Activated CD8-positive, alpha-beta memory T cell treated with anti-CD3 and anti-CD28 coated beads for 24 hours (primary cell): ENCODE data around the gene SHISA7.

Experiments used
- DNase-seq: peaks from one replicate; pipeline ENCODE4 v3.0.0-alpha.2; 2020

SHISA7 gene

GRCh38 chr19:55482156-55482961 is 39.3 kb upstream of the SHISA7 start:
- DNase-seq = no peak

GRCh38 chr19:55481794-55482155 is 38.7 kb upstream of the SHISA7 start:
- DNase-seq = no peak

GRCh38 chr19:55481148-55481793 is 38.2 kb upstream of the SHISA7 start:
- DNase-seq = no peak

GRCh38 chr19:55479451-55480230 is 36.5 kb upstream of the SHISA7 start:
- no peak for DNase-seq

- DNase-seq = no peak
These were observed 35.9 kb upstream of the SHISA7 start for GRCh38 chr19:55479045-55479444.

- DNase-seq = no peak
These were observed 35.3 kb upstream of the SHISA7 start for GRCh38 chr19:55478364-55478763.

GRCh38 chr19:55477905-55478304 is 34.8 kb upstream of the SHISA7 start:
- DNase-seq = no peak

- DNase-seq = peak; percentile 99
These were observed 33.1 kb upstream of the SHISA7 start, which contains the start of gene ZNF628 for GRCh38 chr19:55476100-55476775. Gene ZNF628 (plus strand): TSS chr19:55476617. CDS start chr19:55479911, 3,294 bp downstream.

GRCh38 chr19:55474269-55475265 is 31.5 kb upstream of the SHISA7 start:
- DNase-seq = no peak

- DNase-seq = no peak
These were observed 30.3 kb upstream of the SHISA7 start for GRCh38 chr19:55473225-55474012.

GRCh38 chr19:55472463-55472862 is 29.4 kb upstream of the SHISA7 start:
- DNase-seq = no peak

- no peak for DNase-seq
These were observed 28.2 kb upstream of the SHISA7 start for GRCh38 chr19:55471266-55471665.

GRCh38 chr19:55468054-55468393 is 24.9 kb upstream of the SHISA7 start:
- no peak for DNase-seq

GRCh38 chr19:55467236-55468053 is 24.3 kb upstream of the SHISA7 start:
- peak; percentile 90 for DNase-seq

GRCh38 chr19:55466241-55466614 is 23.1 kb upstream of the SHISA7 start:
- DNase-seq = no peak

- no peak for DNase-seq
These were observed 22.6 kb upstream of the SHISA7 start for GRCh38 chr19:55465460-55466240.

- DNase-seq = no peak
These were observed 21.6 kb upstream of the SHISA7 start, which contains the start of gene C19orf85 for GRCh38 chr19:55464662-55465054. Gene C19orf85 (minus strand): TSS chr19:55464751. CDS start chr19:55464554, 197 bp downstream.

GRCh38 chr19:55464039-55464661 is 21.1 kb upstream of the SHISA7 start:
- DNase-seq = no peak

- no peak for DNase-seq
These were observed 20.5 kb upstream of the SHISA7 start for GRCh38 chr19:55463583-55464031.
